ENCODE measurements around the gene SHD.
"Not testable (repeated sequence)": the region's sequence is repeated elsewhere in the genome, so short reads cannot be mapped to it uniquely, and the experiment has no call there.

SHD gene

DNA sequence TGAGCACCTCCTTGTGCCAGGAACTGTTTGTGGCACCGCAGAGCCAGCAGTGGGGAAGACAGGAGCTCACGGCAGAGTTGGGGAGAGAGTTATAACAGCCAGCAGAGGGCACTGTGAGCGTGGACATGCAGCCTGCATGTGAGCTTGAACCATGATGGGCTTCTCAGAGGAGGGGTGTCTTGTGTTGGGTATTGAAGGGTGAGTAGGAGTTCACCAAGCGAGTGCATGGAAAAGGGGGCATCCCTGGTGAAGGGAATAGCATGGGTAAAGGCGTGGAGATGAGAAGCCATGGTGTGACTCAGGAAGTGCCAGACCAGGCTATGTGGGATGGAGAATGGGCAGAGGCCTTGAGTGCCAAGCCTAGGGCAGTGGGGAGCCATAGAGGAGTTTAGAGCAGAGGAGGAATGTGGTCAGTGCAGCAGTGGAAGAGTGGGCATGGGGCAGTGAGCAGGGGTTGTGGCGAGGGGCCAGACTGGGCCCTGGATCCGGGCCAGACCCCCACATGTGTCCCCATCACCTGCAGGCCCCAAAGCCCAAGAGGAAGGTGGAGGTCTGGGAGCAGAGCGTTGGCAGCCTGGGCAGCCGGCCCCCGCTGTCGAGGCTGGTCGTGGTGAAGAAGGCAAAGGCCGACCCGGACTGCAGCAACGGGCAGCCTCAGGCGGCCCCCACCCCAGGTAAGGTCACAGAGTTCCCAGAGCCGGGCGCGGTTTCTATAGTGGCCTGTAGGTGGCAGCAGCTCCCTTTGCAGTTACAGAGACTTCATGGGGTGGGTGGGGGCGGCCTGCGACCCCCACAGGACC is 11.8 kb upstream of the SHD start:
- DNase-seq: peak; percentile 62

DNA sequence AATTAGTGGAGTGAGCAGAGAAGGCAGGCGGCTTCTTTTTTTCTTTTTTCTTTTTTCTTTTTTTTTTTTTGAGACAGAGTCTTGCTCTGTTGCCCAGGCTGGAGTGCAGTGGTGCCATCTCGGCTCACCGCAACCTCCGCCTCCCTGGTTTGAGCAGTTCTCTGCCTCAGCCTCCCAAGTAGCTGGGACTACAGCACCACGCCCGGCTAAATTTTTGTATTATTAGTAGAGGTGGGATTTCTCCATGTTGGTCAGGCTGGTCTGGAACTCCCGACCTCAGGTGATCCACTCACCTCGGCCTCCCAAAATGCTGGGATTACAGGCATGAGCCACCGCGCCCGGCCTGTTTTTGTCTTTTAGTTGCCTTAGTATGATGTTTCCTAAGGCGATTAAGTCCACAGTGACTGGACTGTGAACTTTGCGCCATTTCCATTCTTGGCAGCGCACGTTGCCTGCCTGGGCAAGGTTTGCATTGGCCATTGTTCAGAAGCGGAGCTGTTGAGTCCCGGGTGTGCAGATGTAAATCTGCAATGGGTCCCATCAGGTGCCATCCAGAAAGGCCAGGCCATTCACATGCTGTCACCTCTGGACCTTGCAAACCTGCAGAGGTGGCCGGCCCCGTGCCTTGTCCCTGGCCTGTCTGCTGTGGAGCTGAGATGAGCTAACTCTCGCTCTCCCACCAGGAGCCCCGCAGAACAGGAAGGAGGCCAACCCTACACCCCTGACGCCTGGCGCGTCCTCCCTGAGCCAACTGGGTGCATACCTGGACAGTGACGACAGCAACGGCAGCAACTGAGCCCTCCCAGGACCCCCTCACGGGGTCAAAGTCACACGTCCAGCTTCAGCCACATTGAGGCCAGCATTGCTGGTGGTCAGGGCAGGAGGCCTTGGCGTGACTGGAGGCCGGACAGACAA is 10.9 kb upstream of the SHD start:
- no peak for DNase-seq

DNA sequence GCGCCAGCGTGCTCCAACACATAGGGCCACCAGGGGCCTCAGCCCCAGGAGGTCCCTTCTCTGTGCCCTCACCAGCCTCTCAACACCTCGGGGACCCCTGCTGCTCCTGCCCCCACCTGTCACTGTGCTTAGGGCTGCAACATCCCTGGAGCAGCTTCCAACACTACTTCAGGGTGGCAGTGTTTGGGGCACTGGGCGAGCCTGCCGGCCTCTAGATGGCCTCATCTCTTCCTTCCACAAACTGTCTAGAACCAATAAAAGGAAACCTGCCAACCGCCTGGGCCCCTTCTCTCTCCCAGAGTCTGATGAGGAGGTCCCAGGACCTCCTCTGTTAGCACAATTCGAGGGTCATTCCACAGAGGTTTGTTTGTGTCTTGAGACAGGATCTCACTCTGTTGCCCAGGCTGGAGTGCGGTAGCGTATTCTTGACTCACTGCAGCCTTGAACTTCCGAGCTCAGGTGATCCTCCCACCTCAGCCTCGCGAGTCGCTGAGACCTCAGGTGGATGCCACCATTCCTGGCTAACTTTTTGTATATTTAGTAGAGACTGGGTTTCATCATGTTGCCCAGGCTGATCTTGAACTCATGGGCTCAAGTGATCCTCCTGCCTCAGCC is 10.1 kb upstream of the SHD start:
- DNase-seq: no peak

DNA sequence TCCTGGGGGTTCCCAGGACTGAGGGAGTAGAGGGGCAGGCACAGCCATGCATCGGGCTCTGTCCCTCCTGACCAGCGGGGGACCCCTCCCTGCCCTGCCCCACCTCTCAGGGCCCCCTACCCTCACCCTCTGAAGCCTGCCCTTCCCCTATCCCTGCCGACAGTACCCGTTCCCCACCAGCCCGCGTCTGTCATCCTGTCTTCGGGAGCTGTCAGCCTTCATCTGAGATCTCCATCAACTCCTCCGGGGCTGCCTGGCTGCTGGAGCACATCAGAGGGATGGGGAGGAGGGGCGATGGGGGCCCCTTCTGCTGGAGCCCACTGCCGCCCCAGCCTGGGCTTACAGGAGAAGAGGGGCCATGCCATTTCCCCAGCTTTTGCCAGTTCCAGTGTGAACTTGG is 6.2 kb upstream of the SHD start:
- no peak for DNase-seq

DNA sequence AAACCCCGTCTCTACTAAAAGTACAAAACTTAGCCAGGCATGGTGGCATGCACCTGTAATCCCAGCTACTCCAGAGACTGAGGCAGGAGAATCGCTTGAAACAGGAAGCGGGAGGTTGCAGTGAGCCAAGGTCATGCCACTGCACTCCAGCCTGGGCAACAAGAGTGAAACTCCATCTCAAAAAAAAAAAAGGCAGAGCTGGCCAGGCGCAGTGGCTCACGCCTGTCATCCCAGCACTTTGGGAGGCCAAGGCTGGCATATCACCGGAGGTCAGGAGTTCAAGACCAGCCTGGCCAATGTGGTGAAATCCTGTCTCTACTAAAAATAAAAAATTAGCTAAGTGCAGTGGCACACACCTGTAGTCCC is 4.8 kb upstream of the SHD start:
- DNase-seq: not testable (repeated sequence)

DNA sequence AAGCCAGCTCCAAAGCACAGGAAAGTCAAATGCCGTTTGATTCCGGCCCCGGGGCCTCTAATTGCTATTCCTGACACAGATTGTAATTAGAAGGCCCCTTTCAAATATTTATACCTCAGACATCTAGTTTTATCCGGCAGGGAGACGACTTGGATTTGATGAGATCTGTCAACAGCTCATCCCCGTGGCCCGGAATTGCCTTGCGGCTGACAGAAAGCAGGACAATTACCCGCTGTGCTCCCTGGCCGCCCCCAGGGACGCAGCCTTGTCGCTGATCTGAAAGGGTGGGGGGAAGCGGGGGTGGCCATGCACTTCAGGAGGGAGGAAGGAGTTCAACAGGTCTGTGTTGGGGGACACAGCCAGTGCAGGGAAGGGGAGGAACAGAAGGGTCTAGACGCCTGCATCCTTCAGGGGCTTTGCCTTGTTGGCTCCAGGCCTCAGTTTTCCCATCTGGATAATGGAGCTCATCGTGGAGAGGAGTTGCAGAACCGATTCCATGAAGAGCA is 1.8 kb upstream of the SHD start:
- DNase-seq: no peak

DNA sequence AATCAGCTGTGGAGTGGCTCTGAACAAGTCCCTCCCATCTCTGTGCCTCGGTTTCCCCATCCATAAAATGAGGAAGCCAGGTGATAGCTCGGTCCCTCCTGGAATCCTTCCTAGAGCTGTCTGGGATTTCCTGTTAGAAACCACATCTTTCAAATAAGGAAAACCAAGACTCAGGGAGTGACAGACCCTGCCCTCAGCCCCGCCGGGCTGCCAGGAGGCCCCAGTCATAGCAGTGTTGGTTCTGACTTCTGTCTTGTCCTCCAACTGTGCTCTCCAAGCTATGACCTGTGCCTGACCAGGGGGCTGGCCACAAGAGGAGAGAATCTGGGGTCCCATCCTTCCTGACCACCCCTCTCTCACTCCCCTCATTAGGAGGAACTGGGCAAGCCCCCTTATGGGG is 1.1 kb upstream of the SHD start:
- no peak for DNase-seq

DNA sequence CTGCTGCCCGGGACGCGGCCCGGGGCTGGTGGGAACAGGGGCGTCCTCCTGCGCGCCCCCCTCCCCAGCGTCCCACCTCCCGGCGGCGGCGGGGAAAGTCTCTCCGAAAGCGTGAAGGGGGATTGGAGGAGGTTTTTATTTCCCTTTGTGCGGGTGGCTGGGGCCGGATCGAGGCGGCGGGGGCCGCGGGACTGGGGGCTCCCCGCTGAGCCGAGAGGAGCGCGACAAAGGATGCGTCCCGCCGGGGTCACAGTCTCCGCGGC is 132 bp downstream of the SHD start:
- DNase-seq: no peak

DNA sequence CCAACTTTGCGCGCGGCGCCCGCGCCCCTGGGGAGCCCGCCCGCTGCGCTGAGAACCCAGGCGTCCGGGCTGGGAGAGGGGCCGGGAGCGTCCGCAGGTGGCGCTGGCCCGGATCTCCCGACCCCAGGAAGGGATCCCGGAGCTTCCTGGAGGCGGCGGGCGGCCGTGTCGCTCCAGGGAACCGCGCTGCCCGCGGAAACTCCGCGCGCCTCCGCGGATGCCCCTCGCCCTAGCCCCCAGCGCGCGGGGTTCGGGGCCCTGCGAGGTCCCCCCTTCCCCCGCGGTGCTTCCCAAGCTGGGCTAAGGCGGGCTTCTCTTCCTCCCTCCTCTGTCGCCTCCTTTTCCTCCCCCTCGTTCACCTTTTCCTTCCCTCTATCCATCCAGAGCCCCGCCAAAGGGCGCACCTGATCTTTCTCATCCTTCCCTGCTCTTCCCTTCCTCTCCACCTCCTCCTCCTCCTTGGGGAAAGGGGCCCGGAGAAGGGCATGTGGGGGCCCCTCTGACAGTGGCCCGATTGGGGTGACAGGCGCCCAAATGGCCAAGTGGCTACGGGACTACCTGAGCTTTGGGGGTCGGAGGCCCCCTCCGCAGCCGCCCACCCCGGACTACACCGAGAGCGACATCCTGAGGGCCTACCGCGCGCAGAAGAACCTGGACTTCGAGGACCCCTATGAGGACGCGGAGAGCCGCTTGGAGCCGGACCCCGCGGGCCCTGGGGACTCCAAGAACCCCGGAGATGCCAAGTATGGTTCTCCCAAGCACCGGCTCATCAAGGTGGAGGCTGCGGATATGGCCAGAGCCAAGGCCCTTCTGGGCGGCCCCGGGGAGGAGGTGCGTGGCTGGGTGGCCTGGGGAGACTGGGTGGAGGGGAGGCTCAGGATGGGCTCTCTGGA is 710 bp downstream of the SHD start:
- DNase-seq: no peak

DNA sequence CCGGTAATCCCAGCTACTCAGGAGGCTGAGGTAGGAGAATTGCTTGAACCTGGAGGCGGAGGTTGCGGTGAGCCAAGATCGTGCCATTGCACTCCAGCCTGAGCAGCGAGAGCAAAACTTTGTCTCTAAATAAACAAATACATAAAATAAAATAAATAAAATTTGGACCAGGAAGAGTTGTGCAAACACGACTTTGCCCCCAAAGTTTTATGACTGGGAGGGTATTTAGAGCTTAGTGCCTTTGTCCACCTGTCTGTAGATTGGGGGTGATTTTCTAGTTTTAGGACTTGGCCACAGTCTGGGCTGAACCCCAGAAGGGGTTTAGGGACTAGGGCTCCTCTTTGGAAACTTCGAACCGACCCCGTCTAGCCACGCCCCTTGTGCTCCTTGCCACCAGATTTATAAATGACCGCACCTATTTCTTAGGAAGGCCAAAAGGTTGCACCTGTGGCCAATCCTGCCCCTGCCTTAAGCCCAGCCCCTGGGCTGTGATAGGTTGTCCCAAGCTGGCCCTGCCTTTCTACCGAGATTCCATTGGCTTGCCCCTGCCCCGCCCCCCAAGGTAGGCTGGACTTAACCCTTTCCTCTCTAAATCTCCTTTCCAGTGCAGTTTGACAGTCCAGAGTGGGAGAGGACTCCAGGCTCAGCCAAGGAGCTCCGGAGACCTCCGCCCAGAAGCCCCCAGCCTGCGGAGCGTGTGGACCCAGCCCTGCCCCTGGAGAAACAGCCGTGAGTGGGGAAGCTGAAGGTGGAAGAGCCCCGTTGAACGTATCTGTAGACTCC is 5.3 kb downstream of the SHD start:
- DNase-seq: no peak

DNA sequence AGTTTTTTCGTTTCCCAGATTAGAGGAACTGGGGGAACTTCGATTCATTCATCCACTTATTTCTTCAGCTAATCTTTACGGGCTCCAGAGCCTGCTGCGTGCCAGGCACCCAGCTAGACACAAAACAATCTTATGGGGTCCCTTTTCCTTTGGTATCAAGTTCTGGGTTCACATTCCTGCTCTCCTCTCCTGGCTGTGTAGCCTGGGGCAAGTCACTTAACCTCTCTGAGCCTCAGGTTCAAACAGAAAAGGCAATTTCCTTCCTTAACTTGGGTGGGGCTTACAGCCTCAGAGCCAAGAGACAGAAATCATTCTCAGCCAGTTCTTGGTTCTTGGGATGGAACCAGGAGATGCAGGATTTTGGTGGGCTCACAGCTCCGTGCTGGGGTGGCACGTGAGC is 5.9 kb downstream of the SHD start:
- DNase-seq: no peak

DNA sequence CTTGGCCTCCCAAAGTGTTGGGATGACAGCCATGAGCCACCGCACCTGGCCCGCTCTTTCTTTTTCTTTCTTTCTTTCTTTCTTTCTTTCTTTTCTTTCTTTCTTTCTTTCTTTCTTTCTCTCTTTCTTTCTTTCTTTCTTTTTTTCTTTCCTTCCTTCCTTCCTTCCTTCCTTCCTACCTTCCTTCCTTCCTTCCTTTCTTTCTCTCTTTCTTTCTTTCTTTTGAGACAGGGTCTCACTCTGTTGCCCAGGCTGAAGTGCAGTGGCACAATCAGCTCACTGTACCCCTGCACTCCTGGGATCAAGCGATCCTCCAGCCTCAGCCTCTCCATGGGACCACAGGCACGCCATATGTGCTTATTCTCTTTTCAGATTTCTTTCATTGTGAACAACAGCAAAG is 7.1 kb downstream of the SHD start:
- not testable (repeated sequence) for DNase-seq

DNA sequence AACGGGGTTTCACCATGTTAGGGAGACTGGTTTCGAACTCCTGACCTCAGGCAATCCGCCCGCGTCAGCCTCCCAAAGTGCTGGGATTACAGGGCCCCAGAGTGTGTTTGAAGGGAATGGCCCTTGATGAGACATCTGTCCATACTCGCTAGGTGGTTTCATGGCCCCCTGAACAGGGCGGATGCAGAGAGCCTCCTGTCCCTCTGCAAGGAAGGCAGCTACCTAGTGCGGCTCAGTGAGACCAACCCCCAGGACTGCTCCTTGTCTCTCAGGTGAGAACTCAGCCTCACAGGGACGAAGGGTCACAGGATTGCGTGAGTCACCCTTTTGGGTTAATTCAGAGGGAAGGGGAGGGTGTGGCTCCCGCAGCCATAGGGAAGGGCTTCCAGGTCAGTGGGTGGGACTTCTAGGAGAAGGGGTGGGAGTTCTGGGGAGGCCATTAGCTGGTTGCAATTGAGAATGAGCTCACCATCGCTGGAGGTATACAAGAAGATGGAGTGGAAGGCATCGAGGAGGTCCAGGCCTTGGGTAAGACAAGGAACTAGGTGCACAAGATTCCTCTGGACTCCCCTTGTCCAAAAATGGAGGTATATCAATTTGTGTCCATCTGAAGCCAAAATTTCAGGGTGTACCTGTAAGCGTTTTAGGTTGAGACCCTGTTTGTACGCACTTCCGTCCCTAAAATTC is 9.2 kb downstream of the SHD start:
- no peak for DNase-seq

DNA sequence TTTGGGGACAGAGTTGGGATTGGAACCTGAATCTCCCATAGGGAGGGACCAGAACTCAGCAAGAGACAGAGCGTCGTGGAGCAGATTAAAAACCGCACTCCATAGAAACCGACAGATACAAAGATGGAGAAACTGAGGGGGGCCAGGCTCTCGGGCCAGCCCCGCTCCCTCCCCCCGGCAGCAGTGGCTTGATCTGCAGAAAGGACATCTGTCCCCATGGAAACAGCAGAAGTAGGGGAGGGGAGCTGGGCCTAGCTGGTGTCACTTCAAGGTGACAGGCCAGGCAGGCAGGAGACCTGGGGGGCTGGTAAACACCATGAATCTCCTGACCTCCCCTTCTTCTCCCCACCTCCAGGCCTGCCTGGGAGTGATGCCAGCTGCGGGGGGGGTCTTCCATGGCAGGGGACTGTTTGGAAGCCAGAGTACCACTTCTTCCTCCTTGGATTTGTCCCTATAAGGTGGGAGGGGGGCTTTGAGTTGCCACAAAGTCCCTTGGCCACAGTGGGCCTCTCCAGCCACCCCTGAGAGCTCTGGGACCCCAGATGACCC is 12.2 kb downstream of the SHD start:
- DNase-seq: no peak

DNA sequence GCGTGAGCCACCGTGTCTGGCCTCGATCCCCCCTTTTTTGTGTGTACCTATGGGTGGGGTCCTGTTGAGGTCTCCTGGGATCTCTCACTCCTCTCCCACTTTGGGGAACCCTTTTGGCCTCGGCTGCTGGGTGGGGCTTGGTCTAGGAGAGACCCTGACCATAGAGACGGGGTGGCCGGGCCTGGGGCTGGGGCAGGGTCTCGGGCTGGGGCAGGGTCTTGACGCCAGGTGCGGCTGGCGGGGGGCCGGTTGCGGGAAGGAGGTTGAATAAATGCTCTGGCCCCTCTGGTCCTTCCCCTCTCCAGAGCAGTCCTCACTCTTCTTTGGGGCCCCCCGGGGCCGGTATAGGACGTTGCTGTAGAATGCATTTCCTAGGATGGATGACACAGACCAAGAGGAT is 13.4 kb downstream of the SHD start:
- no peak for DNase-seq

DNA sequence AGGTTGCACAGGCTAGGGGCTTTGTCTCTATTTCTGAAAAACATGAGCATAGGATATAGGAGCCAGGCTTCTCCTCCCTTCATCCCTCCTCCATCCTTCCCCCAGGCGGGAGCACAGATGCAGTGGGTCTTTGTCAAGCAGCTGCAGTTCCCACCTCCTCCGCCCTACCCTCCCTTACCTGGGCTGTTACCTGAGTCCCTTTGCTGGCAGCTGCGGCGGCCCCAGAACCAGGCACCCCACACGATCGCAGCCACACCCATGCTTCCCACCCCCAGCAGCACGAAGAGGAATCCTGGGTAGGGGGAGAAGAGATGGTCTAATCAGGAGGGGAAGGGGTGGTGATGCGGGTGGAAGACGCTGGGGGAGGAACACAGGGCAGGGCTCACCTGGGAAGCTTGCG is 15.3 kb downstream of the SHD start:
- DNase-seq: no peak

DNA sequence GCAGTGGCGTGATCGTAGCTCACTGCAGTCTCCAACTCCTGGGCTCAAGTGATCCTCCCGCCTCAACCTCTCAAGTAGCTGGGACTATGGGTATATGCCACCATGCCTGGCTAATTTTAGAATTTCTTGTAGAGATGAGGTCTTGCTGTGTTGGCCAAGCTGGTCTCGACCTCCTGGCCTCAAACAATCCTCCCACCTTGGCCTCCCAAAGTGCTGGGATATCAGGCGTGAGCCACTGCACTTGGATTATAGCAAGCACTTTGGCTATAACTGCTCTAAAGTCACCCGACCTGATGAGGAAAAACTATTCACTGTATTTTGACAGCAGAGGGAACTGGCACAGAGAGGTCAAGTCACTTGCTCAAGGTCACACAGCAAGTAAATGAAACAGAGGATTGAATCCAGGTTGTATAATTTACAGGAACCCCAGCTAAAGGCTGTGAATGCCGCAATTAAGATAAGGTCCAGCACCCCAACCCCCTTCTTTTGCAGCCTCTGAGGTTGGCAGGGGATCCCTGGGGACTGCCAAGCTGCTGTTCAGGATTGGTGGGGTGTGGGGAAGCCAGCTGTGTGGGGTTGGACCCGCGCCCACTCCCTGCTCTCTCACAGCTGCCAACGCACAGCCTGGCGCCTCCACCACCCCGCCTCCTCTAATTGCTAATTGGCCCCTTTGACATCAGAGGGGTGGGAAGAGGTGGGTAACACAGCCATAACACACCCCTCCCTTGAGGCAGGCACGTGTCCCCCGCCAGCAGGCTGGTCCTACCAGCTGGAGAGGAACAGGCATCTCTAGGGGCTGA is 17.1 kb downstream of the SHD start:
- DNase-seq: no peak

DNA sequence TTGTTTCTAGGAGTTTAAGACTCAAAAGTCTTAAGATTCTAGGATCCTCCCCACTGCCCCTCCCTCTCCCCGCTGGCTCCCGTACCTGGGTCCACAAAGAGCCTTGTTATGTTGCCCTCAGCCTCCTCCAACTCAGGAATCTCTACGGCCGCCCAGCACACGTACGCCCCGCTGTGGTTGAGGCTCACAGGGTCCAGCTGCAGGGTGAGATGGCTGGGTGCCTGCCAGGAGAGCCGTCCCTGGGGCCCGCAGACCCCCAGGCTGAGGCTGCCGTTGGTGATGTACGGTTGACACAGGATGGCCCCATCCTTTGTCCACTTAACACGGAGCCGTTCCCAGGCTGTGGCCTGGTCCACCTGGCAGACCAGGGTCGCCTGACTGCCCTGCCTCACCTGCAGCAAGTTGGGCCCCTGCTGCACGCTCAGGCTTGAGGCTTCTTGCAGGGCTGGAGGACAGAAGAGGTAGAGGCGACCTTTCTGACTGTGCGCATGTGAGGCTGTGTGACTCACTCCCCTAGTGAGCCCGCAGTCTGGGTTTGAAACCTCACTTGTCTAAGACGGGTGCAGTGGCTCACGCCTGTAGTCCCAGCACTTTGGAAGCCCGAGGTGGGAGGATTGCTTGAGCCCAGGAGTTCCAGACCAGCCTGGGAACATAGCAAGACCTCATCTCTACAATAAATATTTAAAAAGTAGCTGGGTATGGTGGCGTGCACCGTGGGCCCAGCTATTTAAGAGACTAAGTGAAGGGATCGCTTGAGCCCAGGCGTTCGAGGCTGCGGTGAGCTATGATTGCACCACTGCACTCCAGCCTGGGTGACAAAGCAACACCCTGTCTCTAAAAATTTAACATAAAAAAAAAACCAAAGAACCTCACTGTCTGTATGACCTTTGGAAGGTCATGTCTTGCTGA is 19.1 kb downstream of the SHD start:
- no peak for DNase-seq

All from suppressor macrophage treated with lipopolysaccharide for 4 hours (primary cell).